HepG2 (cell line): ENCODE data around the gene PEPD. TPM values are rescaled to one million over a fixed set of nuclear protein-coding genes. Genes with fewer than 3 reads are reported as not detected.

Experiments used
- ATAC-seq: fragments of 200-7000 bp; cut with Tn5 transposase; 3 replicates; pipeline ENCODE4 v1.9.1; 2020; ENCODE audit warnings: mild to moderate bottlenecking, moderate library complexity
- Bru-seq: library from RNA; stranded (reverse); fragments of 400-500 nt; gene quantifications from one replicate; lab custom pipeline; 2021; lab: Mats Ljungman, UMichigan
- BruChase-seq, 2 experiments: library from RNA; stranded (reverse); fragments of 400-500 nt; gene quantifications; one replicate each; lab custom pipeline; 2021; lab: Mats Ljungman, UMichigan
- BruUV-seq: library from RNA; stranded (reverse); fragments of 400-500 nt; replicated peaks from 2 replicates; lab custom pipeline; 2021; lab: Mats Ljungman, UMichigan
- CTCF ChIA-PET: fragments of 300-600 bp; formaldehyde crosslinking; extraction: SDS; loops from one replicate; lab custom pipeline; 2021; ENCODE audit warnings: low total read pairs, inconsistent platforms, low intra/inter-chr PET ratio; lab: Yijun Ruan, JAX
- POLR2A ChIA-PET: fragments of 350-600 bp; sonication (Branson Sonifier 250); formaldehyde crosslinking; loops from one replicate; lab custom pipeline; 2020; ENCODE audit warnings: antibody characterized with exemption, inconsistent platforms; lab: Yijun Ruan, JAX
- DNase-seq: peaks from one replicate; pipeline ENCODE4 v3.0.0-alpha.2; 2015; ENCODE audit warnings: low spot score
- FAIRE-seq: peaks from 3 replicates; lab custom pipeline; 2011; peaks lifted over from hg19 to GRCh38; lab: Jason Lieb, UNC
- H2AFZ ChIP-seq: one replicate; pipeline ENCODE4 v1.6.1; 2011; ENCODE audit warnings: low read length, inconsistent platforms
- H3K27ac ChIP-seq: fragments of 300-600 bp; 3 replicates; pipeline ENCODE4 v1.8.0; 2011; ENCODE audit warnings: mixed run types, mild to moderate bottlenecking, mixed read lengths, low read length, inconsistent platforms; ENCODE audit not compliant: insufficient read depth; ENCODE audit errors: extremely low read length
- H3K27me3 ChIP-seq, 2 experiments: fragments of 200-600 bp in 1 of 2; 2 replicates in 1 of 2; 3 replicates in 1 of 2; pipeline versions ENCODE4 v1.6.0 to v1.8.0; 2011; ENCODE audit warnings: low read length in 2 of 2, mild to moderate bottlenecking in 2 of 2, moderate library complexity in 2 of 2, inconsistent platforms in 1 of 2; ENCODE audit not compliant: insufficient read depth in 2 of 2, control insufficient read depth in 1 of 2
- H3K36me3 ChIP-seq, 2 experiments: fragments of 200-600 bp in 1 of 2; replicated peaks in 1 of 2; 2 replicates in 1 of 2; 3 replicates in 1 of 2; pipeline versions ENCODE4 v1.5.1 to v1.8.0; 2011; ENCODE audit warnings: low read length in 2 of 2, inconsistent platforms in 1 of 2; ENCODE audit not compliant: insufficient read depth in 2 of 2, control insufficient read depth in 1 of 2
- H3K4me1 ChIP-seq: 2 replicates; pipeline ENCODE4 v1.5.1; 2012; ENCODE audit warnings: low read length, inconsistent platforms; ENCODE audit not compliant: insufficient read depth
- H3K4me2 ChIP-seq: 2 replicates; pipeline ENCODE4 v1.6.0; 2011; ENCODE audit warnings: low read depth, low read length, inconsistent platforms
- H3K4me3 ChIP-seq, 3 experiments: fragments of 200-600 bp in 1 of 3; sonication (generic), shearing (Covaris generic) in 1 of 3; replicated peaks in 1 of 3; 2 replicates each; pipeline ENCODE4 v1.5.1; 2011 to 2016; ENCODE audit warnings: low read length in 3 of 3, inconsistent platforms in 2 of 3, low read depth in 2 of 3, mild to moderate bottlenecking in 2 of 3, control low read depth in 1 of 3, mixed read lengths in 1 of 3; ENCODE audit not compliant: insufficient read depth in 1 of 3
- H3K79me2 ChIP-seq: one replicate; pipeline ENCODE4 v1.6.1; 2011; ENCODE audit warnings: low read length, inconsistent platforms; ENCODE audit not compliant: insufficient read depth
- H3K9ac ChIP-seq: 2 replicates; pipeline ENCODE4 v1.6.0; 2011; ENCODE audit warnings: mild to moderate bottlenecking, low read depth, low read length, inconsistent platforms; ENCODE audit not compliant: insufficient read depth
- H3K9me3 ChIP-seq: 2 replicates; pipeline ENCODE4 v1.5.1; 2012; ENCODE audit warnings: mild to moderate bottlenecking, low read length
- H4K20me1 ChIP-seq: 2 replicates; pipeline ENCODE4 v1.6.0; 2011; ENCODE audit warnings: inconsistent platforms, mild to moderate bottlenecking, low read length, moderate library complexity; ENCODE audit not compliant: insufficient read depth
- AGO1 ChIP-seq: fragments of 200-400 bp; formaldehyde crosslinking; IDR thresholded peaks from 2 replicates; pipeline ENCODE4 v1.6.1; 2017; ENCODE audit warnings: mild to moderate bottlenecking, low read depth, low read length, moderate library complexity; ENCODE audit not compliant: poor library complexity, severe bottlenecking
- AKAP8 ChIP-seq: sonication (generic); formaldehyde crosslinking; IDR thresholded peaks from 2 replicates; pipeline ENCODE4 v1.5.1; 2020; ENCODE audit warnings: mild to moderate bottlenecking, missing genetic modification reagents
- ATF7-NPFF ChIP-seq: sonication (generic); formaldehyde crosslinking; IDR thresholded peaks from 2 replicates; pipeline ENCODE4 v1.8.1; 2023; ENCODE audit warnings: mild to moderate bottlenecking, low read depth, missing genetic modification reagents, moderate library complexity
- CCAR2 ChIP-seq: fragments of 200-400 bp; formaldehyde crosslinking; optimal IDR thresholded peaks from 2 replicates; pipeline ENCODE3; 2018; ENCODE audit warnings: low read depth, mild to moderate bottlenecking, low read length, moderate library complexity
- MATR3 ChIP-seq: sonication (generic); formaldehyde crosslinking; IDR thresholded peaks from 2 replicates; pipeline ENCODE4 v1.4.0; 2020; ENCODE audit warnings: missing genetic modification reagents
- SMAD1 ChIP-seq: sonication (generic); formaldehyde crosslinking; IDR thresholded peaks from 2 replicates; pipeline ENCODE4 v1.4.0; 2020; ENCODE audit warnings: missing genetic modification reagents, low read depth, mild to moderate bottlenecking, borderline replicate concordance
- ZBTB1 ChIP-seq: sonication (generic); formaldehyde crosslinking; IDR thresholded peaks from 2 replicates; pipeline ENCODE4 v1.4.0; 2020; ENCODE audit warnings: missing genetic modification reagents, borderline replicate concordance
- ZBTB7A ChIP-seq: sonication (generic); formaldehyde crosslinking; IDR thresholded peaks from 2 replicates; pipeline ENCODE4 v1.8.0; 2022; ENCODE audit warnings: mild to moderate bottlenecking, missing genetic modification reagents
- ZNF354B ChIP-seq: sonication (generic); formaldehyde crosslinking; IDR thresholded peaks from 2 replicates; pipeline ENCODE4 v1.8.0; 2022; ENCODE audit warnings: mild to moderate bottlenecking, missing genetic modification reagents
- ZNF678 ChIP-seq: sonication (generic); formaldehyde crosslinking; IDR thresholded peaks from 2 replicates; pipeline ENCODE4 v1.4.0; 2020; ENCODE audit warnings: mild to moderate bottlenecking, missing genetic modification reagents
- ZNF737 ChIP-seq: sonication (generic); formaldehyde crosslinking; IDR thresholded peaks from 2 replicates; pipeline ENCODE4 v1.5.0; 2020; ENCODE audit warnings: missing genetic modification reagents, mild to moderate bottlenecking, borderline replicate concordance
- ZNF782 ChIP-seq: sonication (generic); formaldehyde crosslinking; IDR thresholded peaks from 2 replicates; pipeline ENCODE4 v1.4.0; 2020; ENCODE audit warnings: missing genetic modification reagents, mild to moderate bottlenecking, borderline replicate concordance
- WGBS: methylation state at CpG from one replicate; pipeline ENCODE4 v1.1.6; 2017; ENCODE audit warnings: low lambda C conversion rate; 5-methylcytosine and 5-hydroxymethylcytosine counted together
- in situ Hi-C: cut with HindIII; loops from 2 replicates; pipeline ENCODE4 v1.10.0; 2017; ENCODE audit warnings: low pct_unique_long_range_greater_than_20kb; ENCODE audit not compliant: extremely low pct_ligation_motif_present
- intact Hi-C: fragments of 100-400 bp; cut with micrococcal nuclease; formaldehyde crosslinking; loops from one replicate; pipeline ENCODE4 v1.10.0; 2022; ENCODE audit not compliant: unreplicated experiment
- long read RNA-seq, 2 experiments: library from RNA in 1 of 2; library from polyadenylated mRNA in 1 of 2; stranded (forward) in 1 of 2; unstranded in 1 of 2; transcript quantifications; one replicate each; pipeline ENCODE4 v2.0.0, GENCODE V29; 2019 to 2022
- polyA minus RNA-seq, 3 experiments: library from RNA; depleted of rRNA, polyadenylated mRNA; stranded (reverse); fragments of >200 nt; gene quantifications; 2 replicates each; pipeline ENCODE4 v1.2.3, GENCODE V29; 2011; ENCODE audit warnings: low replicate concordance in 1 of 3
- polyA plus RNA-seq, 8 experiments: library from polyadenylated mRNA; depleted of rRNA in 3 of 8; stranded (reverse) in 7 of 8; unstranded in 1 of 8; fragments of >200 nt; fragmentation: Illumina TruSeq in 4 of 8; extraction: Trizol in 4 of 8; gene quantifications; 2 replicates each; pipeline versions ENCODE4 v1.2.1 to v1.2.3, GENCODE V29; 2011 to 2016; ENCODE audit warnings: low read depth in 4 of 8, missing spikeins in 1 of 8, mixed read lengths in 1 of 8; ENCODE audit not compliant: insufficient read depth in 1 of 8
- total RNA-seq, 5 experiments: library from RNA; depleted of rRNA; stranded (reverse); fragments of >200 nt; fragmentation: Illumina TruSeq; extraction: Trizol; gene quantifications; 2 replicates each; pipeline ENCODE4 v1.2.3, GENCODE V29; 2016; ENCODE audit warnings: low read depth in 1 of 5
- TF ChIP-seq, protein P1 (sequence below): sonication (generic); formaldehyde crosslinking; IDR thresholded peaks from 2 replicates; pipeline ENCODE4 v1.4.0; 2020; ENCODE audit warnings: missing genetic modification reagents

Gene PEPD
- 75.1 and 81.0 TPM in 2 replicates for total RNA-seq (2016; rRNA removed; fragmentation: Illumina TruSeq; extraction: Trizol)
- 12.2 and 14.5 TPM in 2 replicates for total RNA-seq (2016; cell fraction: cytosol; rRNA removed; fragmentation: Illumina TruSeq; extraction: Trizol; ENCODE audit: low read depth)
- total RNA-seq (2016; cell fraction: insoluble cytoplasmic fraction; rRNA removed; fragmentation: Illumina TruSeq; extraction: Trizol), result 76.9 and 79.4 TPM in 2 replicates
- 29.4 and 31.9 TPM in 2 replicates for total RNA-seq (2016; cell fraction: membrane; rRNA removed; fragmentation: Illumina TruSeq; extraction: Trizol)
- 35.5 and 39.2 TPM in 2 replicates for total RNA-seq (2016; cell fraction: nucleus; rRNA removed; fragmentation: Illumina TruSeq; extraction: Trizol)
- 60.7 and 63.7 TPM in 2 replicates for polyA plus RNA-seq (2011; rRNA removed)
- 56.0 and 100 TPM in 2 replicates for polyA plus RNA-seq (2011; cell fraction: cytosol; rRNA removed)
- polyA plus RNA-seq (2011; cell fraction: nucleus; rRNA removed), result 50.1 and 50.6 TPM in 2 replicates
- 45.4 and 52.9 TPM in 2 replicates for polyA plus RNA-seq (2012)
- 14.1 and 18.0 TPM in 2 replicates for polyA plus RNA-seq (2016; cell fraction: cytosol; fragmentation: Illumina TruSeq; extraction: Trizol; ENCODE audit: low read depth)
- polyA plus RNA-seq (2016; cell fraction: insoluble cytoplasmic fraction; fragmentation: Illumina TruSeq; extraction: Trizol; ENCODE audit: low read depth), result 103 and 110 TPM in 2 replicates
- 30.2 and 30.4 TPM in 2 replicates for polyA plus RNA-seq (2016; cell fraction: membrane; fragmentation: Illumina TruSeq; extraction: Trizol; ENCODE audit: low read depth)
- polyA plus RNA-seq (2016; cell fraction: nucleus; fragmentation: Illumina TruSeq; extraction: Trizol; ENCODE audit: insufficient read depth, low read depth), result 79.7 and 88.3 TPM in 2 replicates
- polyA minus RNA-seq (2011; rRNA and poly(A)+ RNA removed; ENCODE audit: low replicate concordance), result 62.3 and 119 TPM in 2 replicates
- polyA minus RNA-seq (2011; cell fraction: cytosol; rRNA and poly(A)+ RNA removed), result 32.5 and 35.0 TPM in 2 replicates
- polyA minus RNA-seq (2011; cell fraction: nucleus; rRNA and poly(A)+ RNA removed), result 14.2 and 19.1 TPM in 2 replicates
- percentile 60 among the genes with signal in this experiment for Bru-seq, nascent RNA
- BruChase-seq, experiment 1, labeled RNA remaining after a 6-hour chase, result percentile 59 among the genes with signal in this experiment
- percentile 64 among the genes with signal in this experiment for BruChase-seq, experiment 2, labeled RNA remaining after a 2-hour chase
- long read RNA-seq, experiment 1, transcript PEPD-201 (15 exons, 1,910 nt), result major isoform, 170 of 225 reads
- long read RNA-seq, experiment 1, partial matches to known transcripts, result 18 of 225 reads
- long read RNA-seq, experiment 1, other reads (novel, unspliced or antisense), result 31 of 225 reads
- long read RNA-seq, experiment 2, transcript PEPD-201 (15 exons, 1,910 nt), result major isoform, 39 of 99 reads
- long read RNA-seq, experiment 2, partial matches to known transcripts, result 35 of 99 reads
- long read RNA-seq, experiment 2, other reads (novel, unspliced or antisense), result 20 of 99 reads

DNA sequence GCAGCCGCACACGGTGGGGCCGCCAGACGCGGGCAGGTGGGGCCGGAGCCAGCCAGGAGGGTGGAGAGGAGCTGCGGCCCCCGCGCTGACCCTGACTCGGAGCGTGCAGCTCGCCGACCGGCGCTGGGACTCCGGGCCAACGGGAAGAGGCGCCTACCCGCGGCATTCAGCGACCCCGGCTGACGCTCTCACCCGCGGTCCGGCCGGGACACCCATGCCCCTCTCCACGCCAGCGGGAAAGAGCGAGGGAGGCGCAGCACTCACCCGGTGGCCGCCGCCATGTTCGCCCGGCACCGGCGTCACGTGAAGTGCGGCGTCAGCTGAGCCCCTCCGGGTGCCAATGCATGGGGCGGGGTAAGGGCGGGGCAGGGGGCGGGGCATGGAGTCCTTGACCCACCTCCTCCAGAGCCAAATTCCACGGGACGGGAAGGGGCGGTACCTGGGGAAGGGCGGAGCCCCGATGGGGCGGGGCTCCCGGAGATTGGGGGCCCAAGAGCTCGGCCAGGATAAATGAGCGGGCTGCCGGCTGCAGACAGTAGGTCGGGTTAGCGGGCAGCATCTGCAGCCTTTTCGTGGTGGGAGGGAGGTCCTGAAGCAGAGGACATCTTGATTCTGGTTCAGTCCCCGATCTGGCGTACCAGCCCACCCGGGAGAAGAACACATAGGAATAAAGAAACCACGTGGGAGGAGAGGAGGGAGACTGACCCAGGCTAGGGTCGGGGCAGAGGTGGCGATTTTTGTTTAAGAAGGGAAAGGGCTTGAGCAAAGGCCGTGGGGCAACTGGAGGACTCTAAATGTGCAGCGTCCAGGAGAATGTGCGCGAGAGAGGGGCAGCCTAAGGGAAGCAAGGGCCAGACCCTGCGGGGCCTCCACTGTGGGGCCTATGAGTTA is at the start of gene PEPD:
Gene PEPD, minus strand, starts transcription at position 312 of the 891 bp plus-strand sequence. Its CDS starts 31 bp downstream, at position 281.
- Histone ChIP-seq H3K9ac (peak within 1 kb of the TSS; percentile 82), H3K4me1 (peaks cover 45% of the 10 kb centered on the region), H3K27me3 (peaks cover 6 to 23% of the 10 kb centered on the region in 2 experiments; a peak in 3 of 5 replicates), H3K27ac (peak within 1 kb of the TSS; percentile 72), H4K20me1 (0 out of 2 replicates have a peak, but pooled peaks cover 3% of the 10 kb centered on the region), H3K79me2 (peaks cover 21% of the 10 kb centered on the region), H3K36me3 (no peaks in the 10 kb centered on the region), H3K9me3 (no peaks in the 10 kb centered on the region), H2AFZ (no peak within 1 kb of the TSS), H3K4me3 (peak within 1 kb of the TSS; percentile 76 to 97 (median 78)), H3K4me2 (peak within 1 kb of the TSS; percentile 99)
- DNase-seq (peak; percentile 83), ATAC-seq (peak; percentile 74), FAIRE-seq (peak; percentile 39)
- ChIA-PET CTCF (no interaction called here), POLR2A (interaction anchor here (0.7 to 1.4 kb wide), 9 partner anchors 11 to 1117 kb away, joined by 3 to 4 read pairs (median 3); no protein-coding TSS in a partner anchor)
- intact Hi-C loops, result no loop called here
- in situ Hi-C loops, result no loop called here
- BruUV-seq, result no TSS peak
- WGBS, result 3% methylated on average over 34 of the region's 69 CpGs
- TF ChIP-seq MATR3 (CRISPR knock-in tag), result no peak
- no peak for TF ChIP-seq ZBTB1 (CRISPR knock-in tag)
- TF ChIP-seq AGO1, result peak; percentile 22
- peak; percentile 55; the same call in 1 of the 2 replicates for TF ChIP-seq ATF7-NPFF (CRISPR knock-in tag)
- no peak for TF ChIP-seq ZBTB7A (CRISPR knock-in tag)
- no peak for TF ChIP-seq AKAP8 (CRISPR knock-in tag)
- TF ChIP-seq, protein P1, sequence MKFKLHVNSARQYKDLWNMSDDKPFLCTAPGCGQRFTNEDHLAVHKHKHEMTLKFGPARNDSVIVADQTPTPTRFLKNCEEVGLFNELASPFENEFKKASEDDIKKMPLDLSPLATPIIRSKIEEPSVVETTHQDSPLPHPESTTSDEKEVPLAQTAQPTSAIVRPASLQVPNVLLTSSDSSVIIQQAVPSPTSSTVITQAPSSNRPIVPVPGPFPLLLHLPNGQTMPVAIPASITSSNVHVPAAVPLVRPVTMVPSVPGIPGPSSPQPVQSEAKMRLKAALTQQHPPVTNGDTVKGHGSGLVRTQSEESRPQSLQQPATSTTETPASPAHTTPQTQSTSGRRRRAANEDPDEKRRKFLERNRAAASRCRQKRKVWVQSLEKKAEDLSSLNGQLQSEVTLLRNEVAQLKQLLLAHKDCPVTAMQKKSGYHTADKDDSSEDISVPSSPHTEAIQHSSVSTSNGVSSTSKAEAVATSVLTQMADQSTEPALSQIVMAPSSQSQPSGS, result no peak
- 0 out of 2 replicates have a peak, but pooled peaks have one; percentile 66 for TF ChIP-seq ZNF354B
- no peak for TF ChIP-seq ZNF737 (CRISPR knock-in tag)
- TF ChIP-seq ZNF678 (CRISPR knock-in tag), result no peak
- TF ChIP-seq CCAR2, result no peak
- no peak; the same call in 1 of the 2 replicates for TF ChIP-seq ZNF782 (CRISPR knock-in tag)
- no peak for TF ChIP-seq SMAD1
